Measurements from ENCODE around the gene RSRC1. TPM values are rescaled to one million over a fixed set of nuclear protein-coding genes. Genes with fewer than 3 reads are reported as not detected.
A peak's percentile ranks its signal among the peaks of the same experiment; 100 is the strongest.

Gene RSRC1
- total and polyA plus RNA-seq, 2 of the 13 experiments (the other 11 are each of a cell fraction or from before 2014, with no cell fraction given) = 4.9 to 63.0 TPM

GRCh38 chr3:158109804-158110657 is at the start of gene RSRC1 (continued):
- TF ChIP-seq DRAP1 (CRISPR knock-in tag; IDR thresholded peaks at IDR 0.05) (peak; percentile 42; the same call in 1 of the 2 replicates), ZNF34 (CRISPR knock-in tag; IDR thresholded peaks at IDR 0.05; ENCODE audit: borderline replicate concordance) (peak; percentile 67), SRSF1 (optimal IDR thresholded peaks at IDR 0.05; ENCODE audit: low read depth, low read length) (no peak), TFAP4 (IDR thresholded peaks at IDR 0.05; ENCODE audit: borderline replicate concordance, low read depth) (peak; percentile 33; the same call in 1 of the 2 replicates), CCAR2 (optimal IDR thresholded peaks at IDR 0.05; ENCODE audit: low read depth, low read length) (no peak), ZNF282 (IDR thresholded peaks at IDR 0.05; ENCODE audit: partially characterized antibody) (no peak), ZNF101 (CRISPR knock-in tag; IDR thresholded peaks at IDR 0.05; ENCODE audit: borderline replicate concordance, low read depth) (no peak; the same call in 1 of the 2 replicates), ZNF501 (CRISPR knock-in tag; IDR thresholded peaks at IDR 0.05) (peak; percentile 96), JDP2 (CRISPR knock-in tag; IDR thresholded peaks at IDR 0.05; ENCODE audit: borderline replicate concordance) (no peak; the same call in 1 of the 2 replicates), ZNF20 (CRISPR knock-in tag; IDR thresholded peaks at IDR 0.05) (peak; percentile 83; the same call in 1 of the 2 replicates), IRX3 (CRISPR knock-in tag; IDR thresholded peaks at IDR 0.05; ENCODE audit: borderline replicate concordance, low read depth) (peak; percentile 83; the same call in 1 of the 2 replicates), PRPF4 (IDR thresholded peaks at IDR 0.05; ENCODE audit: low read depth, low read length, poor library complexity, severe bottlenecking) (no peak), ZSCAN31 (CRISPR knock-in tag; IDR thresholded peaks at IDR 0.05; ENCODE audit: low read depth) (peak; percentile 95), ZNF672 (CRISPR knock-in tag; IDR thresholded peaks at IDR 0.05) (no peak), ZBTB49 (CRISPR knock-in tag; IDR thresholded peaks at IDR 0.05; ENCODE audit: borderline replicate concordance) (no peak), NFIC (IDR thresholded peaks at IDR 0.05; ENCODE audit: low read length) (no peak), ZBTB26 (CRISPR knock-in tag; IDR thresholded peaks at IDR 0.05; ENCODE audit: borderline replicate concordance) (peak; percentile 76; the same call in 1 of the 2 replicates), SOX13 (IDR thresholded peaks at IDR 0.05) (no peak; the same call in none of the 2 replicates), SOX13 (CRISPR knock-in tag; conservative IDR thresholded peaks at IDR 0.05 in 1 of 2, IDR thresholded peaks at IDR 0.05 in 1 of 2) (peak in 1 of 2 experiments; percentile 51; a peak in 1 of 4 replicates), ZNF121 (CRISPR knock-in tag; IDR thresholded peaks at IDR 0.05) (peak; percentile 53), ZSCAN21 (CRISPR knock-in tag; IDR thresholded peaks at IDR 0.05; ENCODE audit: borderline replicate concordance) (peak; percentile 89), ZNF333 (CRISPR knock-in tag; IDR thresholded peaks at IDR 0.05; ENCODE audit: borderline replicate concordance) (peak; percentile 96; the same call in 1 of the 2 replicates), MTERF4 (CRISPR knock-in tag; IDR thresholded peaks at IDR 0.05) (peak; percentile 51; the same call in 1 of the 2 replicates)

All from HepG2 (cell line).